Measurements from ENCODE around the gene NCKAP5. TPM values are rescaled to one million over a fixed set of nuclear protein-coding genes. Genes with fewer than 3 reads are reported as not detected.

The NCKAP5 gene
- total RNA-seq, 1 donor from 2014 or later = 0.20 TPM

DNA sequence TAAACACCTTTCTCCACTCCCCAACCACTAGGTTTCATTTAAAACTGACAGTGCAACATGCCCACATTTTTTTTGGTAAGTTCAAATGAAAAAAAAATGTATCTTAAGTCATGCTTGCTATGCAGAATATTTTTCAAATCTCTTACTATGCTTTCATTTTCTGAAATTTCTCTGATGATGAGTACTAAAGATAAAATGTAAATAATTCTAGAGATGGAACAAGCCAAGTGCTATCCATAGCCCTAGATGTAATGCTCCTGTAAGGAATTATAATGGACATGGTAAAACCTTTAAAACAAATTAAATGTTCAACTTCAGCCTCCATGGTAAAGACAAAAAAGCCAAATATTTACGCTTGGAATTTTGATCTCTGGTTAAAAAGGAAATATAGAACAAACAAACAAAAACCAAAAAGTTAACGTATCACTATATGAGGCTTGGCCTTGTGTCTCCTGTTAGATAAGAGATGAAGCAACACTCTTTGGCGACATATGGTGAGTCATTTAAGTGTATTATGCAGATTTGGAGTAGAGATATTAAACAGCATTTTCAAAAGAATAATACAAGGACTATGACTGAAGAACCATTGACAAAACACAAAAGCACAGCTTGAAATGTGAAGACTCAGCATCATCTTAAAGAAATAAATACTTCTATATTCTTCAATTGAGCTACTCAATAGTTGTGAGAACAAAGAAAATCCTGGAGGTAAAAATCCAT, 506.2 kb downstream of the NCKAP5 start:
- Mint-ChIP-seq H3K4me3 (ENCODE audit: unreplicated experiment) (no peak overlapping the region), H3K4me1 (ENCODE audit: low read depth, unreplicated experiment) (no peaks in the 10 kb centered on the region), H3K36me3 (ENCODE audit: unreplicated experiment) (no peaks in the 10 kb centered on the region), H3K27ac (ENCODE audit: unreplicated experiment) (no peak overlapping the region), H3K9me3 (ENCODE audit: unreplicated experiment) (no peaks in the 10 kb centered on the region), H3K27me3 (ENCODE audit: unreplicated experiment) (peaks cover 1% of the 10 kb centered on the region)
- DNase-seq = no peak
- TF ChIP-seq, protein P1, sequence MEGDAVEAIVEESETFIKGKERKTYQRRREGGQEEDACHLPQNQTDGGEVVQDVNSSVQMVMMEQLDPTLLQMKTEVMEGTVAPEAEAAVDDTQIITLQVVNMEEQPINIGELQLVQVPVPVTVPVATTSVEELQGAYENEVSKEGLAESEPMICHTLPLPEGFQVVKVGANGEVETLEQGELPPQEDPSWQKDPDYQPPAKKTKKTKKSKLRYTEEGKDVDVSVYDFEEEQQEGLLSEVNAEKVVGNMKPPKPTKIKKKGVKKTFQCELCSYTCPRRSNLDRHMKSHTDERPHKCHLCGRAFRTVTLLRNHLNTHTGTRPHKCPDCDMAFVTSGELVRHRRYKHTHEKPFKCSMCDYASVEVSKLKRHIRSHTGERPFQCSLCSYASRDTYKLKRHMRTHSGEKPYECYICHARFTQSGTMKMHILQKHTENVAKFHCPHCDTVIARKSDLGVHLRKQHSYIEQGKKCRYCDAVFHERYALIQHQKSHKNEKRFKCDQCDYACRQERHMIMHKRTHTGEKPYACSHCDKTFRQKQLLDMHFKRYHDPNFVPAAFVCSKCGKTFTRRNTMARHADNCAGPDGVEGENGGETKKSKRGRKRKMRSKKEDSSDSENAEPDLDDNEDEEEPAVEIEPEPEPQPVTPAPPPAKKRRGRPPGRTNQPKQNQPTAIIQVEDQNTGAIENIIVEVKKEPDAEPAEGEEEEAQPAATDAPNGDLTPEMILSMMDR (IDR thresholded peaks at IDR 0.05; ENCODE audit: partially characterized antibody, unreplicated experiment) = no peak

DNA sequence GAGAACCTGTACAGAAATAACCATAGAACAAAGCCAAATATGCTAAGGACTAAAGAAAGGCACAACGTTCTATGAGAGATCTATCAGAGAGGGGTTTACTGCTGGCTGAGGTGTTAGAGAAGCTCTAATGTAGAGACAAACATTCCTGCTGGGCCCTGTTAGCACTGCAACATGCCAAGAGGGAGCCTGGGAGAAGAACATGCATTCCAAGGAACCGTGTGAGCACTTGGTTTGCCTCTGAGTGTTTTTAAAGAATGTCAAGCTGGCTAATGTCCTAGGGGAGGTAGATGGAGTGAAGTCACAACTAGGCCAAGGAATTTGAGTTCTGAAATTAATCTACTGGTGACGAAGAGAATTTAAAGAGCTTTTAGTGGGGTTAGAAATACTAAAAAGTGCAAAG, 514.0 kb downstream of the NCKAP5 start:
- Mint-ChIP-seq H3K4me1 (ENCODE audit: low read depth, unreplicated experiment) (no peaks in the 10 kb centered on the region), H3K9me3 (ENCODE audit: unreplicated experiment) (no peaks in the 10 kb centered on the region), H3K27ac (ENCODE audit: unreplicated experiment) (no peak overlapping the region), H3K4me3 (ENCODE audit: unreplicated experiment) (no peak overlapping the region), H3K27me3 (ENCODE audit: unreplicated experiment) (peaks cover 4% of the 10 kb centered on the region), H3K36me3 (ENCODE audit: unreplicated experiment) (no peaks in the 10 kb centered on the region)
- TF ChIP-seq, protein P1 (IDR thresholded peaks at IDR 0.05; ENCODE audit: partially characterized antibody, unreplicated experiment) = no peak
- DNase-seq = no peak

DNA sequence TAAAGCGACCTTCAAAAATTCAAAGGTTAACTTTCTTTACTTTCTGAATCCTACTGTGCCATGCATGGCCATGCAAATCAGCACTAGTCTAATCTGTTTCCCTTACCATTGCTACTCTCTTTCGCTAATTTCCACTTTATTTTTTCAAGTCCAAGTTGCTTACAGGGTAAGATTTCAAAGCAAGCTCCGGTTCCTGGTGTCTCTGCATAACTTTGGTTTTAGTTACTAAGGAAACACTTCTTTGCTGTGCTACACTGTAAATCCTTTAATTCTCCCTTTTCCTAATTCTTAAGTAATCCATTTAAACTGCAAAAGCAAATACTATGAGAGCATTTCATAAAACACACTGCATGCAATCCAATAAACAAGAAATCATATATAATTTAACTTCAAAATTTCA, 514.7 kb downstream of the NCKAP5 start:
- H3K4me3 Mint-ChIP-seq (ENCODE audit: unreplicated experiment) = no peak overlapping the region
- H3K27me3 Mint-ChIP-seq (ENCODE audit: unreplicated experiment) = peaks cover 4% of the 10 kb centered on the region
- H3K4me1 Mint-ChIP-seq (ENCODE audit: low read depth, unreplicated experiment) = no peaks in the 10 kb centered on the region
- TF ChIP-seq, protein P1 (IDR thresholded peaks at IDR 0.05; ENCODE audit: partially characterized antibody, unreplicated experiment) = no peak
- H3K36me3 Mint-ChIP-seq (ENCODE audit: unreplicated experiment) = no peaks in the 10 kb centered on the region
- no peak for DNase-seq
- H3K9me3 Mint-ChIP-seq (ENCODE audit: unreplicated experiment) = no peaks in the 10 kb centered on the region
- H3K27ac Mint-ChIP-seq (ENCODE audit: unreplicated experiment) = no peak overlapping the region

DNA sequence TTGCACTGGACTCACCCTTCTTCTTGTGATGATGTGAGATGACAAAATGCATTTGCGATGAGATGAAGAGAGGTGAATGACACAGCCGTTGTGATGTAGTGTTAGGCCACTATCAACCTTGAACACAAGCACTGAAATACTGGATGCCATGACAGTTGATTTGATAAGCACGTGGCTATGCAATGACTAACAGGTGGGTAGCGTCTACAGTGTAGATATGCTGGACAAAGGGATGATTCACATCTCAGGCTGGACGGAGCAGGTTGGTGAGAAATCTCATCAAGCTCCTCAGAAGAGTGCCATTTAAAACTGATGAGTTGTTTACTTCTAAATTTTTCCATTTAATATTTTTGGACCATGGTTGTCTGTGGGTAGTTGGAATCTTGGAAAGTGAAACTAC, 522.5 kb downstream of the NCKAP5 start:
- no peak overlapping the region for H3K4me3 Mint-ChIP-seq (ENCODE audit: unreplicated experiment)
- no peak for DNase-seq
- no peak overlapping the region for H3K27ac Mint-ChIP-seq (ENCODE audit: unreplicated experiment)
- no peaks in the 10 kb centered on the region for H3K36me3 Mint-ChIP-seq (ENCODE audit: unreplicated experiment)
- H3K27me3 Mint-ChIP-seq (ENCODE audit: unreplicated experiment) = no peaks in the 10 kb centered on the region
- H3K9me3 Mint-ChIP-seq (ENCODE audit: unreplicated experiment) = no peaks in the 10 kb centered on the region
- TF ChIP-seq, protein P1 (IDR thresholded peaks at IDR 0.05; ENCODE audit: partially characterized antibody, unreplicated experiment) = no peak
- H3K4me1 Mint-ChIP-seq (ENCODE audit: low read depth, unreplicated experiment) = no peaks in the 10 kb centered on the region

GRCh38 chr2:133044556-133044955, 523.7 kb downstream of the NCKAP5 start:
- H3K4me1 Mint-ChIP-seq (ENCODE audit: low read depth, unreplicated experiment) = no peaks in the 10 kb centered on the region
- H3K27me3 Mint-ChIP-seq (ENCODE audit: unreplicated experiment) = no peaks in the 10 kb centered on the region
- H3K27ac Mint-ChIP-seq (ENCODE audit: unreplicated experiment) = no peak overlapping the region
- no peaks in the 10 kb centered on the region for H3K9me3 Mint-ChIP-seq (ENCODE audit: unreplicated experiment)
- no peaks in the 10 kb centered on the region for H3K36me3 Mint-ChIP-seq (ENCODE audit: unreplicated experiment)
- TF ChIP-seq, protein P1 (IDR thresholded peaks at IDR 0.05; ENCODE audit: partially characterized antibody, unreplicated experiment) = no peak
- H3K4me3 Mint-ChIP-seq (ENCODE audit: unreplicated experiment) = no peak overlapping the region
- DNase-seq = no peak
